ACHN (cell line): ENCODE measurements around the gene CRYZL1.
"Not testable (repeated sequence)": the region's sequence is repeated elsewhere in the genome, so short reads cannot be mapped to it uniquely, and the experiment has no call there.

ENCODE experiments used
- DNase-seq: peaks from one replicate; pipeline ENCODE4 v3.0.0-alpha.2; 2015
- in situ Hi-C: cut with HindIII; loops from 2 replicates; pipeline ENCODE4 v1.10.0; 2017; ENCODE audit warnings: low sequenced_read_pairs, low pct_ligation_motif_present, low pct_unique_long_range_greater_than_20kb

Gene CRYZL1

GRCh38 chr21:33641352-33642026, at the start of gene CRYZL1:
Gene CRYZL1 (minus strand): TSS chr21:33641741. CDS start chr21:33631551, 10,190 bp downstream.
- peak; percentile 98 for DNase-seq
- in situ Hi-C loops = no loop called here

- DNase-seq = no peak
- in situ Hi-C loops = no loop called here
These were observed 49.3 kb upstream of the CRYZL1 start for GRCh38 chr21:33690874-33691273.

- DNase-seq = no peak
- in situ Hi-C loops = no loop called here
These were observed 46.8 kb upstream of the CRYZL1 start for GRCh38 chr21:33688353-33688752.

GRCh38 chr21:33687634-33688033, 46.1 kb upstream of the CRYZL1 start:
- DNase-seq = no peak
- in situ Hi-C loops = no loop called here

GRCh38 chr21:33686386-33686785, 44.8 kb upstream of the CRYZL1 start:
- DNase-seq = no peak
- in situ Hi-C loops = no loop called here

GRCh38 chr21:33685613-33686197, 44.2 kb upstream of the CRYZL1 start:
- peak; percentile 51 for DNase-seq
- in situ Hi-C loops = no loop called here

- peak; percentile 18 for DNase-seq
- in situ Hi-C loops = no loop called here
These were observed 43.5 kb upstream of the CRYZL1 start for GRCh38 chr21:33684923-33685560.

- no peak for DNase-seq
- in situ Hi-C loops = no loop called here
These were observed 42.5 kb upstream of the CRYZL1 start for GRCh38 chr21:33684068-33684467.

GRCh38 chr21:33682992-33683627, 41.6 kb upstream of the CRYZL1 start:
- DNase-seq = peak; percentile 83
- in situ Hi-C loops = no loop called here

GRCh38 chr21:33680870-33681269, 39.3 kb upstream of the CRYZL1 start:
- in situ Hi-C loops = no loop called here
- DNase-seq = no peak

- DNase-seq = no peak
- in situ Hi-C loops = no loop called here
These were observed 35.9 kb upstream of the CRYZL1 start for GRCh38 chr21:33677450-33677849.

GRCh38 chr21:33676666-33677065, 35.1 kb upstream of the CRYZL1 start:
- DNase-seq, in situ Hi-C loops: not testable (repeated sequence)

GRCh38 chr21:33674226-33674625, 32.7 kb upstream of the CRYZL1 start:
- in situ Hi-C loops = no loop called here
- no peak for DNase-seq

GRCh38 chr21:33673473-33673872, 31.9 kb upstream of the CRYZL1 start:
- no peak for DNase-seq
- in situ Hi-C loops = no loop called here

- in situ Hi-C loops = no loop called here
- DNase-seq = no peak
These were observed 28.8 kb upstream of the CRYZL1 start for GRCh38 chr21:33670076-33670978.

- DNase-seq = no peak
- in situ Hi-C loops = no loop called here
These were observed 27.1 kb upstream of the CRYZL1 start for GRCh38 chr21:33668620-33669019.

- in situ Hi-C loops = no loop called here
- no peak for DNase-seq
These were observed 26.6 kb upstream of the CRYZL1 start for GRCh38 chr21:33668180-33668579.

GRCh38 chr21:33667636-33668035, 26.1 kb upstream of the CRYZL1 start:
- in situ Hi-C loops = no loop called here

GRCh38 chr21:33666153-33666552, 24.6 kb upstream of the CRYZL1 start:
- DNase-seq = no peak
- in situ Hi-C loops = no loop called here

More at GRCh38 chr21:33667636-33668035, 26.1 kb upstream of the CRYZL1 start:
- DNase-seq = no peak
